Measurements from ENCODE around the gene PTDSS2.
A peak's percentile ranks its signal among the peaks of the same experiment; 100 is the strongest.
"Not testable (repeated sequence)": the region's sequence is repeated elsewhere in the genome, so short reads cannot be mapped to it uniquely, and the experiment has no call there.

The PTDSS2 gene

GRCh38 chr11:409600-410483 is 40.2 kb upstream of the PTDSS2 start:
- Mint-ChIP-seq H3K27ac (no peak overlapping the region), H3K27me3 (no peaks in the 10 kb centered on the region), H3K4me3 (no peak overlapping the region), H3K4me1 (ENCODE audit: low read depth) (peaks cover 15% of the 10 kb centered on the region), H3K36me3 (ENCODE audit: low read depth) (no peaks in the 10 kb centered on the region), H3K9me3 (no peaks in the 10 kb centered on the region)

GRCh38 chr11:410711-411110 is 39.4 kb upstream of the PTDSS2 start:
- H3K4me1 Mint-ChIP-seq (ENCODE audit: low read depth), result peaks cover 23% of the 10 kb centered on the region
- not testable (repeated sequence) for H3K27me3 Mint-ChIP-seq; H3K36me3 Mint-ChIP-seq (ENCODE audit: low read depth); H3K9me3 Mint-ChIP-seq; H3K27ac Mint-ChIP-seq; H3K4me3 Mint-ChIP-seq

- not testable (repeated sequence) for H3K9me3 Mint-ChIP-seq; H3K36me3 Mint-ChIP-seq (ENCODE audit: low read depth); H3K27me3 Mint-ChIP-seq; H3K4me3 Mint-ChIP-seq; H3K27ac Mint-ChIP-seq
- H3K4me1 Mint-ChIP-seq (ENCODE audit: low read depth), result peaks cover 31% of the 10 kb centered on the region
These were observed 38.6 kb upstream of the PTDSS2 start for GRCh38 chr11:411520-411919.

GRCh38 chr11:412641-413119 is 37.4 kb upstream of the PTDSS2 start:
- H3K27ac Mint-ChIP-seq, result no peak overlapping the region
- no peaks in the 10 kb centered on the region for H3K27me3 Mint-ChIP-seq
- no peaks in the 10 kb centered on the region for H3K36me3 Mint-ChIP-seq (ENCODE audit: low read depth)
- no peaks in the 10 kb centered on the region for H3K9me3 Mint-ChIP-seq
- peaks cover 31% of the 10 kb centered on the region for H3K4me1 Mint-ChIP-seq (ENCODE audit: low read depth)
- H3K4me3 Mint-ChIP-seq, result no peak overlapping the region

- Mint-ChIP-seq H3K36me3 (ENCODE audit: low read depth) (no peaks in the 10 kb centered on the region), H3K9me3 (no peaks in the 10 kb centered on the region), H3K27me3 (no peaks in the 10 kb centered on the region), H3K4me3 (no peak overlapping the region), H3K27ac (no peak overlapping the region), H3K4me1 (ENCODE audit: low read depth) (peaks cover 31% of the 10 kb centered on the region)
These were observed 36.7 kb upstream of the PTDSS2 start for GRCh38 chr11:413120-414081.

GRCh38 chr11:414318-414857 is 35.7 kb upstream of the PTDSS2 start:
- Mint-ChIP-seq H3K27me3 (no peaks in the 10 kb centered on the region), H3K9me3 (no peaks in the 10 kb centered on the region), H3K36me3 (ENCODE audit: low read depth) (no peaks in the 10 kb centered on the region), H3K27ac (peak overlapping the region; percentile 51), H3K4me1 (ENCODE audit: low read depth) (peaks cover 31% of the 10 kb centered on the region), H3K4me3 (peak overlapping the region; percentile 73)

- H3K4me3 Mint-ChIP-seq, result peak overlapping the region; percentile 73
- no peaks in the 10 kb centered on the region for H3K27me3 Mint-ChIP-seq
- H3K4me1 Mint-ChIP-seq (ENCODE audit: low read depth), result peaks cover 31% of the 10 kb centered on the region
- H3K36me3 Mint-ChIP-seq (ENCODE audit: low read depth), result no peaks in the 10 kb centered on the region
- no peaks in the 10 kb centered on the region for H3K9me3 Mint-ChIP-seq
- H3K27ac Mint-ChIP-seq, result peak overlapping the region; percentile 61
These were observed 34.4 kb upstream of the PTDSS2 start for GRCh38 chr11:415640-416041.

- H3K9me3 Mint-ChIP-seq, result no peaks in the 10 kb centered on the region
- H3K4me3 Mint-ChIP-seq, result peak overlapping the region; percentile 73
- H3K36me3 Mint-ChIP-seq (ENCODE audit: low read depth), result no peaks in the 10 kb centered on the region
- H3K27me3 Mint-ChIP-seq, result no peaks in the 10 kb centered on the region
- H3K4me1 Mint-ChIP-seq (ENCODE audit: low read depth), result peaks cover 31% of the 10 kb centered on the region
- peak overlapping the region; percentile 61 for H3K27ac Mint-ChIP-seq
These were observed 33.9 kb upstream of the PTDSS2 start for GRCh38 chr11:416051-416756.

GRCh38 chr11:416757-417621 is 33.1 kb upstream of the PTDSS2 start:
- Mint-ChIP-seq H3K4me1 (ENCODE audit: low read depth) (peaks cover 31% of the 10 kb centered on the region), H3K36me3 (ENCODE audit: low read depth) (no peaks in the 10 kb centered on the region), H3K9me3 (no peaks in the 10 kb centered on the region), H3K27me3 (no peaks in the 10 kb centered on the region), H3K27ac (no peak overlapping the region), H3K4me3 (peak overlapping the region; percentile 73)

GRCh38 chr11:417652-418342 is 32.3 kb upstream of the PTDSS2 start:
- Mint-ChIP-seq H3K36me3 (ENCODE audit: low read depth) (no peaks in the 10 kb centered on the region), H3K4me1 (ENCODE audit: low read depth) (peaks cover 31% of the 10 kb centered on the region), H3K27ac (peak overlapping the region; percentile 67), H3K9me3 (no peaks in the 10 kb centered on the region), H3K27me3 (no peaks in the 10 kb centered on the region), H3K4me3 (peak overlapping the region; percentile 56)

GRCh38 chr11:418343-419247 is 31.5 kb upstream of the PTDSS2 start:
- H3K4me1 Mint-ChIP-seq (ENCODE audit: low read depth), result peaks cover 24% of the 10 kb centered on the region
- H3K4me3 Mint-ChIP-seq, result no peak overlapping the region
- H3K36me3 Mint-ChIP-seq (ENCODE audit: low read depth), result no peaks in the 10 kb centered on the region
- no peaks in the 10 kb centered on the region for H3K9me3 Mint-ChIP-seq
- no peaks in the 10 kb centered on the region for H3K27me3 Mint-ChIP-seq
- no peak overlapping the region for H3K27ac Mint-ChIP-seq

GRCh38 chr11:419248-420005 is 30.7 kb upstream of the PTDSS2 start:
- Mint-ChIP-seq H3K4me1 (ENCODE audit: low read depth) (peaks cover 20% of the 10 kb centered on the region), H3K4me3 (no peak overlapping the region), H3K9me3 (no peaks in the 10 kb centered on the region), H3K27me3 (no peaks in the 10 kb centered on the region), H3K27ac (no peak overlapping the region), H3K36me3 (ENCODE audit: low read depth) (peaks cover 1% of the 10 kb centered on the region)

All from stimulated activated naive CD8-positive, alpha-beta T cell treated with anti-CD3 and anti-CD28 coated beads, Interleukin-15, Interleukin-2, amounts not matched to agents 100 ng/mL and 50 ng/mL, for 24 hours (primary cell).